Measurements from ENCODE around the gene VASP.

The VASP gene

DNA sequence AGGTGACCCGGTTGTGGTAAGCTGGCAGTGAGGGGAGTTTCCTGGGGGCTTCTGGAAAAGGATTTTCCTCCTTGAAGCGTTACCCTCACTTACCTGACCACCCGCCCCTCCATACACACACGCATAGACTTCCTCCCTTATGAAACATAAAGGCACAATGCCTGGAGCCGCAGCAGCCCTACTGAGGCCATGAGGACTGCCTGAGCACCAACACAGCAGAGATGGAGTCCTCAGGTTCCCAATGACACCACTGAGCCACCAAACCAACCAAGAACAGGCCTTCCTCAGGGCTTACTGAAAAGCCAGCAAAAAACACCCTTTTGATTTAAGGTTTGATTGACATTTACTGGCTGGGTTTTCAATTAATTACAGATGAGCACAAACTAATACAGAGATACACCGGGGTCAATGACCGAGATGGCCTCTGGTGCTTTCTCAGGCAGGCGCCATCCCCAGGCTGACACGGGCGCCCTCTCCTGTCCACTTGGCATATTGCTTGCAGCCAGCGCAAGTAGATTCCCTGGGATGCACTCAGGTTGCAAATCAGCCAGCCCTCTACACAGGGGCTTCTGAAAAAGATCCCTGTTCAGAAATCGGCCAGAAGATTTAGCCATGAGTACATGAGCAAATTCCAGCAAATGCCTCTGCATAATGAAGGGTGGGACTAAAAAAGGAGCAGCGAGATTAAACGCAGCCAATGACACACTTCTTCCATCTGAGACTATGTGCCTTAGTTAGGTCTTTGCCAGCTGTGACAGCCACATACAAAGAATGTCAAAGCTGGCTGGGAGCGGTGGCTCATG, 62.5 kb downstream of the VASP start:
- TF ChIP-seq CTCF (IDR thresholded peaks at IDR 0.05; ENCODE audit: insufficient read depth, low read depth, low read length, missing control alignments), result peak; percentile 86
- peak; percentile 80 for DNase-seq (ENCODE audit: low read depth)
- H3K4me3 ChIP-seq (ENCODE audit: low read depth, low read length), result no peak overlapping the region

DNA sequence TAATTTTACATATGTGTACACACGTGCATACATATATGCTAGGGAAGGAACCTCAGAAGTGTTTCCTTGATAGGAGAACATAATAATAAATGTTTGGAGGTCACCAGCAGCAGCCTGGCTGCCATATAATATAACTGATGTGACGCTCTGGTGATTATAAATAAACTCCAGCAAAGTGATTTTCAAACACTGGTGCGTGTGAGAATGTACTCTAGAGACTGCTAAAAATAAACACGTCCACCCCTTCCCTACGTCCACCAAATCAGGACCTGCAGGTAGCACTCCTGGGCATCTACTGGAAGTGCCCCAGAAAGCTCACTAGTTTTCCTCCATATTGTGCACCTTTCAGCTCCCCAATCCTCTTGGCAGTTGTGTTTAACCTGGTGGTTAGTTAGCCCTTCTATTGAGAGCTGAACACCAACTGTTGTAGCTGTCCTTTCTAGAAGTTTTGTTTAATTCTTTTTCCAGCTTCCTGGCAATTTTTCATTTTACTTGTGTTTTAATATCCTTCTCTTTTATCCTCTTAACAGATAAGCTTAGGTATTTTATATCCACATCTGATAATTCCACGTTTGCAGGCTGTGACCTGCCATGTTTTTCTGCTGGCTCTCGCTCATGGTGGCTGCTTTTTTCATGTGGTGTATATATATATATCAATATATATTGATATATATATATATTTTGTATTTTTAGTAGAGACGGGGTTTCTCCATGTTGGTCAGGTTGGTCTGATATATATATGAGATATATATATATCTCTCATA, 64.4 kb downstream of the VASP start:
- TF ChIP-seq CTCF (IDR thresholded peaks at IDR 0.05; ENCODE audit: insufficient read depth, low read depth, low read length, missing control alignments), result no peak
- H3K4me3 ChIP-seq (ENCODE audit: low read depth, low read length), result no peak overlapping the region
- DNase-seq (ENCODE audit: low read depth), result no peak

DNA sequence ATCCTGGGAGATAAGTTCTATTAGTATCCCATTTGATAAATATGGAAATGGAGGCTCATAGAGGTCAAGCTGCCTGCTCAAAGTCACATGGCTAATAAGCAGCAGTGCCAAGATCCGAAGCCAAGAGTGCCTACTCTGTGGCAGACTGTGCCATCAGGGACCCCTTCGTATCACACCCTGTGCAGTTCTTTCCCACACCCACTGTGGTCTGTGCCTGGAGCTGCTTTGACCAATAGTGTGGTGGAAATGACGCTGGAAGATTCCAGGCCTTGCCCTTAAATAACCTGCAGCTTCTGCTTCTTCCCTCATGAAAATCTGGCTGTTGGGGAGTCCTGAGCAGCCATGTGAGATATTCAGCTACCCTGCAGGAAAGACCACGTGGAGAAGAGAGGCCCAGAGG, 67.2 kb downstream of the VASP start:
- TF ChIP-seq CTCF (IDR thresholded peaks at IDR 0.05; ENCODE audit: insufficient read depth, low read depth, low read length, missing control alignments), result no peak
- H3K4me3 ChIP-seq (ENCODE audit: low read depth, low read length), result no peak overlapping the region
- no peak for DNase-seq (ENCODE audit: low read depth)

DNA sequence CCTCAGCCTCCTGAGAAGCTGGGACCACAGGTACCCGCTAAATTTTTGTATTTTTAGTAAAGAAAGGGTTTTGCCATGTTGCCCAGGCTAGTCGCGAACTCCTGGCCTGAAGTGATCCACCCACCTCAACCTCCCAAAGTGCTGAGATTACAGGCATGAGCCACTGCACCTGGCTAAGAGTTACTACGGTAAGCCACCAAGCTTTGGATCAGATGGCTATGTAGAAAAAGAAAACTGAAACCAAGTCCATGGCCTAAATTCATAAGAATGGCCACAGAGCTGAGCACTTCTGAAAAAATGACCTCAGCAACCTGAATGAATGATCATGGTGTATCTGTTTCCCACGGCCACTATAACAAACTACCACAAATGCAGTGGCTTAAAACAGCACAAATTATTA, 67.9 kb downstream of the VASP start:
- TF ChIP-seq CTCF (IDR thresholded peaks at IDR 0.05; ENCODE audit: insufficient read depth, low read depth, low read length, missing control alignments), result no peak
- H3K4me3 ChIP-seq (ENCODE audit: low read depth, low read length), result no peak overlapping the region
- DNase-seq (ENCODE audit: low read depth), result peak; percentile 72

All from GM12865 (cell line).